Smooth muscle cell (in vitro differentiated cells): ENCODE measurements around the gene CD200R1L. TPM values are rescaled to one million over a fixed set of nuclear protein-coding genes. Genes with fewer than 3 reads are reported as not detected.

Experiments
- DNase-seq: peaks from one replicate; lab custom pipeline; 2025; ENCODE audit not compliant: unreplicated experiment; lab: John Stamatoyannopoulos, UW
- H2AFZ ChIP-seq: fragments of 200-600 bp; sonication (generic); 2 replicates; pipeline ENCODE4 v1.6.0; 2016; ENCODE audit warnings: antibody characterized with exemption, low read depth, mild to moderate bottlenecking
- H3F3A ChIP-seq: fragments of 200-600 bp; sonication (generic); 2 replicates; pipeline ENCODE4 v1.6.0; 2017; ENCODE audit warnings: antibody characterized with exemption, low read depth
- H3K27ac ChIP-seq: fragments of 200-600 bp; sonication (generic); 2 replicates; pipeline ENCODE4 v1.5.1; 2016; ENCODE audit warnings: low read depth, mild to moderate bottlenecking
- H3K27me3 ChIP-seq: fragments of 200-600 bp; sonication (generic); 2 replicates; pipeline ENCODE4 v1.6.1; 2016; ENCODE audit warnings: low read depth, mild to moderate bottlenecking
- H3K36me3 ChIP-seq: fragments of 200-600 bp; sonication (generic); 2 replicates; pipeline ENCODE4 v1.5.1; 2016; ENCODE audit warnings: low read depth
- H3K4me1 ChIP-seq: fragments of 200-600 bp; sonication (generic); 2 replicates; pipeline ENCODE4 v1.5.1; 2016; ENCODE audit warnings: low read depth
- H3K4me2 ChIP-seq: fragments of 200-600 bp; sonication (generic); 2 replicates; pipeline ENCODE4 v1.6.0; 2016; ENCODE audit warnings: mild to moderate bottlenecking
- H3K4me3 ChIP-seq: fragments of 200-600 bp; sonication (generic); 2 replicates; pipeline ENCODE4 v1.5.1; 2016; ENCODE audit warnings: mild to moderate bottlenecking
- H3K79me2 ChIP-seq: fragments of 200-600 bp; sonication (generic); 2 replicates; pipeline ENCODE4 v1.6.0; 2016; ENCODE audit warnings: low read depth, mild to moderate bottlenecking
- H3K9ac ChIP-seq: fragments of 200-600 bp; sonication (generic); 2 replicates; pipeline ENCODE4 v1.6.0; 2016; ENCODE audit warnings: low read depth
- H3K9me3 ChIP-seq: fragments of 200-600 bp; sonication (generic); replicated peaks from 2 replicates; pipeline ENCODE4 v1.5.1; 2016; ENCODE audit warnings: low read depth
- H4K20me1 ChIP-seq: fragments of 200-600 bp; sonication (generic); 2 replicates; pipeline ENCODE4 v1.6.0; 2016; ENCODE audit warnings: low read depth
- CTCF ChIP-seq: fragments of 200-600 bp; sonication (generic); IDR thresholded peaks from 2 replicates; pipeline ENCODE4 v1.5.1; 2017; ENCODE audit warnings: borderline replicate concordance, mild to moderate bottlenecking, antibody characterized with exemption; ENCODE audit not compliant: insufficient read depth, poor library complexity, severe bottlenecking
- WGBS: methylation state at CpG from one replicate; pipeline ENCODE4 v1.1.7; 2016; ENCODE audit warnings: low lambda C conversion rate; 5-methylcytosine and 5-hydroxymethylcytosine counted together
- polyA plus RNA-seq: library from polyadenylated mRNA; unstranded; fragments of >200 nt; fragmentation: Nextera tagmentation; extraction: Ambion mirVana; gene quantifications from 2 replicates; pipeline ENCODE4 v1.2.1, GENCODE V29; 2016
- total RNA-seq: library from RNA; depleted of rRNA; stranded (reverse); fragments of >200 nt; gene quantifications from 2 replicates; pipeline ENCODE4 v1.2.3, GENCODE V29; 2014

CD200R1L gene
- total and polyA plus RNA-seq, 2 experiments from 2014 or later: not detected

DNA sequence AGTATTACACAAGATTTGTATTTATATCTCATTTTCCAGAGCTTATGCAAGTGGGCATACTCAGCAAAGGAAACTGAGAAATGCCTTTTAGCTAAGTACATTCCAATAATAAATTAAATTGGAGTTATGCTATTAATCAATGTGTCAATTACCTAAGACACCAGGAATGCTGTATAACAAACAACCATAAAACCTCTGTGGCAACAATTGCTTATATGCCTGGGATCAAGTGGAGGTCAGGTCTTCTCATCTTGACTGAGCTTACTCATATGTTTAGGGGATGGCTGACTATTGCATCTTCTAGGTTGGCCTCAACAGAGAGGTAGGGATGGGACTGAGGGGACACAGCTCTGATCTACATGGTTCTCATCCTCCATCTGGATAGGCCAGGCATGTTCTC lies 30.7 kb downstream of the CD200R1L start:
- Histone ChIP-seq H3K4me3 (no peak overlapping the region), H4K20me1 (no peaks in the 10 kb centered on the region), H3K27ac (no peak overlapping the region), H3K27me3 (no peaks in the 10 kb centered on the region), H3K36me3 (no peaks in the 10 kb centered on the region), H3K79me2 (no peaks in the 10 kb centered on the region), H2AFZ (no peak overlapping the region), H3K9me3 (no peaks in the 10 kb centered on the region), H3K9ac (no peak overlapping the region), H3K4me2 (no peak overlapping the region), H3F3A (peaks cover 13% of the 10 kb centered on the region), H3K4me1 (no peaks in the 10 kb centered on the region)
- DNase-seq: no peak
- TF ChIP-seq CTCF: no peak

DNA sequence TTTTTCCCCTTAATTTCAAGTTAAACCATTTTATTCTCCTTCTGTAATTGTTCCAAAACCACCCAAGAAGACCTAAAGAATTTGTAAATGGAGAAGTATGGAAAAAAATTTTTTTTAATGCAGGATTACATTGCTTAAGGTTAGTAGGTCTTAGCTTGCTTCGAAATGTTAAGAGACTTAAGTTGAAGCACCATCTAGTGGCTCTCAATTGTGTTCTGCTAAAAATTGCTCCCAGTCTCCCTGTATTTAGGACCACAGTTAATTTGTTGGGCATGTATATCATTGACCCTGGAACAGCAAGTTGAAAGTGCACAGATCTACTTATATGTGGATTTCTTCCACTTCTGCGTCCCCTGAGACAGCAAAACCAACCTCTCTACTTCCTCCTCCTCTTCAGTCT lies 32.4 kb downstream of the CD200R1L start:
- Histone ChIP-seq H3K9ac (no peak overlapping the region), H3K36me3 (no peaks in the 10 kb centered on the region), H3K9me3 (no peaks in the 10 kb centered on the region), H3K4me3 (no peak overlapping the region), H3K4me2 (peak overlapping the region; percentile 56), H4K20me1 (no peaks in the 10 kb centered on the region), H2AFZ (no peak overlapping the region), H3K4me1 (no peaks in the 10 kb centered on the region), H3F3A (peaks cover 13% of the 10 kb centered on the region), H3K79me2 (no peaks in the 10 kb centered on the region), H3K27ac (peak overlapping the region; percentile 67), H3K27me3 (no peaks in the 10 kb centered on the region)
- TF ChIP-seq CTCF: peak; percentile 40
- 47% methylated on average over 2 of the region's 2 CpGs for WGBS
- no peak for DNase-seq

DNA sequence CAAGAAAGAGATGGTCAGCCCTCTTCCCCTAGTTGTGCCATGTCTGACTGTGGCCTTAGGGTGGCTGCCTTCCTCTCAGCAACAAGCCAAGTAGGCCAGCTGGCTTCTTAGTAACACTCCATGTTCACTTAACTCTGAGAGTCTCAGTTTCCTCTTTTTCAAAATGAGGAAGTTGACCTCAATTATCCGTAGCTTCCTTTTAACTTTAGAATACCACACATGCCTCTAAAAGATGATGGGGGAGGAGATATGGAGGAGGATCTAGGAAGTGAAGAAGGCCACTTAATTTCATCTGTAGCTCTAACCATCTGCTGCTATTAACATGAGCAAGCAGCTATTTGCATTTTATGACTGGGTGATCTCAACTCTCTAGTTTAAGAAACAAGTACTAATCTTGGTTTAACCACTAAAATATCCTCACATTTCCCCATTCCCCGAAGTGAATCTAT lies 32.9 kb downstream of the CD200R1L start:
- no peaks in the 10 kb centered on the region for H3K36me3 ChIP-seq
- H3K27me3 ChIP-seq: no peaks in the 10 kb centered on the region
- no peak for DNase-seq
- no peaks in the 10 kb centered on the region for H3K4me1 ChIP-seq
- no peak overlapping the region for H3K4me3 ChIP-seq
- H3K9me3 ChIP-seq: no peaks in the 10 kb centered on the region
- H3K79me2 ChIP-seq: no peaks in the 10 kb centered on the region
- TF ChIP-seq CTCF: no peak
- H3K27ac ChIP-seq: peak overlapping the region; percentile 67
- peak overlapping the region; percentile 12 for H2AFZ ChIP-seq
- peaks cover 13% of the 10 kb centered on the region for H3F3A ChIP-seq
- peak overlapping the region; percentile 56 for H3K4me2 ChIP-seq
- no peak overlapping the region for H3K9ac ChIP-seq
- H4K20me1 ChIP-seq: no peaks in the 10 kb centered on the region
- WGBS: 11% methylated on average over 2 of the region's 2 CpGs

DNA sequence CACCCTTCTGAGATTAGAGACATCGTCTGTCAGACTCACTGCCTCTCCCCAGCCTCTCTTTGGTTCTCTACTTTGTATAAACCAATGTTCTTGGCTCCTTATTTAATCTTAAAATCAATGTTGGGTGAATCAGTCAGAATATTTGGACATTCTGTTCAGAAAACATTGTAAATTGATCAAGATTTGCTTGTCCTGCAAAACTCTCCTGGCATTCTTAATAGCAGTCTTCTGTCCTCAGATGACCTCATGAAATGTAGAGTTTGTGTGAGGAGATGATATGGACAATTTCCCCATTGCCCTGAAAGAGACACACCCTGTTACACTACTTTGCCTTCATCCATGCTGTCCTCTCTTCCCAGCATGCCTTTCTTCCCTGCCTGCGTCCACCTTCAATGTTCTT lies 33.6 kb downstream of the CD200R1L start:
- 84% methylated on average over 2 of the region's 2 CpGs for WGBS
- Histone ChIP-seq H3K4me1 (no peaks in the 10 kb centered on the region), H3K4me2 (no peak overlapping the region), H3F3A (peaks cover 13% of the 10 kb centered on the region), H3K79me2 (no peaks in the 10 kb centered on the region), H2AFZ (peak overlapping the region; percentile 12), H4K20me1 (no peaks in the 10 kb centered on the region), H3K9ac (no peak overlapping the region), H3K9me3 (no peaks in the 10 kb centered on the region), H3K27ac (peak overlapping the region; percentile 67), H3K27me3 (no peaks in the 10 kb centered on the region), H3K36me3 (no peaks in the 10 kb centered on the region), H3K4me3 (no peak overlapping the region)
- no peak for DNase-seq
- TF ChIP-seq CTCF: no peak
